ENCODE data around the gene GMIP. TPM values are rescaled to one million over a fixed set of nuclear protein-coding genes. Genes with fewer than 3 reads are reported as not detected.
"Not testable (repeated sequence)": the region's sequence is repeated elsewhere in the genome, so short reads cannot be mapped to it uniquely, and the experiment has no call there.

GMIP gene
- total RNA-seq, 2 experiments from 2014 or later = 89.6 to 97.0 TPM

- no peak overlapping the region for H3K27ac Mint-ChIP-seq
- no peak for TF ChIP-seq CTCF (IDR thresholded peaks at IDR 0.05)
- DNase-seq = peak in 2 of 14 experiments; percentile 15 to 25
- no peaks in the 10 kb centered on the region for H3K27me3 ChIP-seq (ENCODE audit: control insufficient read depth in 1 of 2, insufficient read depth in 2 of 2, low read length in 2 of 2)
- ChIA-PET CTCF (no interaction called here), POLR2A (interaction anchor here (0.7 to 4.8 kb wide), 7 partner anchors 11 to 134 kb away, joined by 3 to 63 read pairs (median 7); partner anchors contain the start of genes ATP13A1, ZNF101, ZNF14 and ZNF506)
- no peaks in the 10 kb centered on the region for H3K27me3 Mint-ChIP-seq
- no peak overlapping the region for H3K27ac ChIP-seq (ENCODE audit: low read depth in 1 of 2, low read length in 2 of 2)
- intact Hi-C loops (cut with DNase I, micrococcal nuclease) = no loop called here
- no peaks in the 10 kb centered on the region for H3K4me1 Mint-ChIP-seq (ENCODE audit: low read depth)
- no peak overlapping the region for H3K4me3 Mint-ChIP-seq
- no peaks in the 10 kb centered on the region for H3K36me3 ChIP-seq (ENCODE audit: insufficient read depth, low read length)
- ATAC-seq (ENCODE audit: poor library complexity) = peak; percentile 30
- peaks cover 14% of the 10 kb centered on the region for H3K9me3 Mint-ChIP-seq
- no peaks in the 10 kb centered on the region for H3K4me1 ChIP-seq (ENCODE audit: insufficient read depth, low read length)
- peaks cover 33 to 63% of the 10 kb centered on the region in 2 experiments for H3K9me3 ChIP-seq (ENCODE audit: control insufficient read depth in 1 of 2, insufficient read depth in 1 of 2, low read length in 2 of 2)
- H3K36me3 Mint-ChIP-seq (ENCODE audit: low read depth) = peaks cover 61% of the 10 kb centered on the region
- H3K4me3 ChIP-seq (ENCODE audit: low read length) = no peak overlapping the region
Observed at GRCh38 chr19:19687090-19687489, 43.6 kb upstream of the GMIP start.

- Mint-ChIP-seq H3K9me3 (peaks cover 14% of the 10 kb centered on the region), H3K27me3 (no peaks in the 10 kb centered on the region), H3K4me1 (ENCODE audit: low read depth) (no peaks in the 10 kb centered on the region), H3K27ac (no peak overlapping the region), H3K36me3 (ENCODE audit: low read depth) (peaks cover 62% of the 10 kb centered on the region), H3K4me3 (no peak overlapping the region)
- intact Hi-C loops (cut with DNase I, micrococcal nuclease) = no loop called here
- Histone ChIP-seq H3K27ac (ENCODE audit: low read depth in 1 of 2, low read length in 2 of 2) (no peak overlapping the region), H3K4me3 (ENCODE audit: low read length) (no peak overlapping the region), H3K9me3 (ENCODE audit: control insufficient read depth in 1 of 2, insufficient read depth in 1 of 2, low read length in 2 of 2) (peaks cover 37 to 63% of the 10 kb centered on the region in 2 experiments), H3K4me1 (ENCODE audit: insufficient read depth, low read length) (no peaks in the 10 kb centered on the region), H3K27me3 (ENCODE audit: control insufficient read depth in 1 of 2, insufficient read depth in 2 of 2, low read length in 2 of 2) (no peaks in the 10 kb centered on the region), H3K36me3 (ENCODE audit: insufficient read depth, low read length) (no peaks in the 10 kb centered on the region)
- ChIA-PET CTCF (no interaction called here), POLR2A (interaction anchor here (0.6 to 4.8 kb wide), 9 partner anchors 10 to 548 kb away, joined by 3 to 63 read pairs (median 6); partner anchors contain the start of genes ATP13A1, ZNF101, ZNF14 and ZNF506)
- ATAC-seq (ENCODE audit: poor library complexity) (peak; percentile 28), DNase-seq (no peak)
- no peak for TF ChIP-seq CTCF (IDR thresholded peaks at IDR 0.05)
Observed at GRCh38 chr19:19686580-19686979, 43.1 kb upstream of the GMIP start.

GRCh38 chr19:19686119-19686518 is 42.7 kb upstream of the GMIP start:
- ATAC-seq (ENCODE audit: poor library complexity); H3K27me3 ChIP-seq (ENCODE audit: control insufficient read depth in 1 of 2, insufficient read depth in 2 of 2, low read length in 2 of 2); H3K27ac ChIP-seq (ENCODE audit: low read depth in 1 of 2, low read length in 2 of 2); H3K27ac Mint-ChIP-seq; DNase-seq; H3K27me3 Mint-ChIP-seq; H3K4me1 ChIP-seq (ENCODE audit: insufficient read depth, low read length); H3K4me1 Mint-ChIP-seq (ENCODE audit: low read depth); CTCF ChIA-PET; intact Hi-C loops (cut with DNase I, micrococcal nuclease); H3K4me3 Mint-ChIP-seq; H3K4me3 ChIP-seq (ENCODE audit: low read length); H3K36me3 ChIP-seq (ENCODE audit: insufficient read depth, low read length): not testable (repeated sequence)
- POLR2A ChIA-PET = interaction anchor here (1.3 to 4.8 kb wide), 8 partner anchors 10 to 214 kb away, joined by 3 to 63 read pairs (median 6); partner anchors contain the start of genes ATP13A1, ZNF101, ZNF14 and ZNF506
- H3K9me3 ChIP-seq (ENCODE audit: control insufficient read depth in 1 of 2, insufficient read depth in 1 of 2, low read length in 2 of 2) = peaks cover 42 to 63% of the 10 kb centered on the region in 2 experiments
- Mint-ChIP-seq H3K36me3 (ENCODE audit: low read depth) (peaks cover 67% of the 10 kb centered on the region), H3K9me3 (peaks cover 14% of the 10 kb centered on the region)
